Esophagus muscularis mucosa (tissue), 4 donors: ENCODE measurements around the gene SAFB2. TPM values are rescaled to one million over a fixed set of nuclear protein-coding genes. Genes with fewer than 3 reads are reported as not detected.

Experiments used
- DNase-seq: peaks from one replicate; pipeline ENCODE4 v3.0.0-alpha.2; 2017; ENCODE audit errors: extremely low spot score
- H3K27ac ChIP-seq, 4 donors: fragments of 200-600 bp; sonication (generic); replicated peaks in 1 of 4; 1 replicate in 3 of 4; 2 replicates in 1 of 4; pipeline ENCODE4 v1.5.1; 2016 to 2019; ENCODE audit warnings: mild to moderate bottlenecking in 1 of 4
- H3K27me3 ChIP-seq, 4 donors: fragments of 200-600 bp; sonication (generic); one replicate each; pipeline versions ENCODE4 v1.5.1 to v1.6.0; 2016 to 2019
- H3K36me3 ChIP-seq, 4 donors: fragments of 200-600 bp; sonication (generic); one replicate each; pipeline ENCODE4 v1.5.1; 2016 to 2019
- H3K4me1 ChIP-seq, 4 donors: fragments of 200-600 bp; sonication (generic); one replicate each; pipeline ENCODE4 v1.5.1; 2016 to 2019
- H3K4me3 ChIP-seq, 4 donors: fragments of 200-600 bp; sonication (generic); 1 replicate in 2 of 4; 2 replicates in 2 of 4; pipeline ENCODE4 v1.5.1; 2016 to 2019; ENCODE audit warnings: mild to moderate bottlenecking in 4 of 4, moderate library complexity in 1 of 4
- H3K9me3 ChIP-seq, 4 donors: fragments of 200-600 bp; sonication (generic); 1 replicate in 3 of 4; 2 replicates in 1 of 4; pipeline ENCODE4 v1.5.1; 2016 to 2019
- CTCF ChIP-seq, 3 experiments: fragments of 200-600 bp in 2 of 3; fragments of 450-650 bp in 1 of 3; sonication (generic) in 2 of 3; IDR thresholded peaks; one replicate each; pipeline ENCODE4 v1.5.1; 2017 to 2019; ENCODE audit warnings: antibody characterized with exemption in 3 of 3, mild to moderate bottlenecking in 2 of 3, moderate library complexity in 1 of 3
- EP300 ChIP-seq: sonication (generic); formaldehyde crosslinking; IDR thresholded peaks from one replicate; pipeline ENCODE4 v1.6.1; 2017; ENCODE audit warnings: antibody characterized with exemption
- POLR2A ChIP-seq: fragments of 450-650 bp; IDR thresholded peaks from one replicate; pipeline ENCODE4 v1.6.1; 2017; ENCODE audit warnings: antibody characterized with exemption, moderate library complexity, mild to moderate bottlenecking, low read depth
- POLR2AphosphoS5 ChIP-seq, 2 donors: sonication (generic); formaldehyde crosslinking; IDR thresholded peaks; one replicate each; pipeline ENCODE4 v1.6.1; 2017; ENCODE audit warnings: antibody characterized with exemption in 2 of 2
- WGBS: methylation state at CpG from one replicate; pipeline ENCODE4 v1.1.5; 2018; 5-methylcytosine and 5-hydroxymethylcytosine counted together
- intact Hi-C: fragments of 100-400 bp; cut with DNase I; formaldehyde crosslinking; loops from one replicate; pipeline ENCODE4 v1.15.1; 2023
- total RNA-seq, 4 donors: library from RNA; depleted of rRNA; stranded (reverse); fragments of >200 nt; gene quantifications; one replicate each; pipeline versions ENCODE4 v1.1.0 to v1.2.1, GENCODE V29; 2016

Gene SAFB2
- total RNA-seq, 4 donors from 2014 or later: 31.1 to 57.8 (median 42.7) TPM

GRCh38 chr19:5571777-5572176 lies 50.8 kb downstream of the SAFB2 start:
- intact Hi-C loops: loop anchor here (10.0 kb wide), 2 partner anchors 197 to 337 kb away; no protein-coding TSS in a partner anchor
- peaks cover 0 to 11% (median 8%) of the 10 kb centered on the region in 4 donors for H3K4me1 ChIP-seq
- no peak overlapping the region for H3K4me3 ChIP-seq
- TF ChIP-seq POLR2AphosphoS5 (IDR thresholded peaks at IDR 0.05) (no peak), POLR2A (no peak), CTCF (IDR thresholded peaks at IDR 0.05) (no peak), EP300 (no peak)
- DNase-seq: no peak
- 91% methylated on average over 3 of the region's 3 CpGs for WGBS
- H3K27ac ChIP-seq: no peak overlapping the region
- peaks cover 0 to 37% (median 7%) of the 10 kb centered on the region in 4 donors for H3K27me3 ChIP-seq
- H3K9me3 ChIP-seq: no peaks in the 10 kb centered on the region
- H3K36me3 ChIP-seq: no peaks in the 10 kb centered on the region

GRCh38 chr19:5567970-5568407 lies 54.6 kb downstream of the SAFB2 start:
- DNase-seq: no peak
- H3K36me3 ChIP-seq: no peaks in the 10 kb centered on the region
- H3K9me3 ChIP-seq: no peaks in the 10 kb centered on the region
- TF ChIP-seq POLR2AphosphoS5 (IDR thresholded peaks at IDR 0.05) (no peak), EP300 (no peak), CTCF (IDR thresholded peaks at IDR 0.05) (no peak), POLR2A (no peak)
- WGBS: 93% methylated on average over 2 of the region's 40 CpGs
- H3K27me3 ChIP-seq: peaks cover 0 to 71% (median 9%) of the 10 kb centered on the region in 4 donors
- H3K4me3 ChIP-seq: peak overlapping the region; percentile 31 to 55 (median 36)
- H3K4me1 ChIP-seq: peaks cover 0 to 11% (median 8%) of the 10 kb centered on the region in 4 donors
- H3K27ac ChIP-seq: no peak overlapping the region
- intact Hi-C loops: no loop called here

GRCh38 chr19:5567360-5567969 lies 55.1 kb downstream of the SAFB2 start, which contains the start of gene TINCR:
Gene TINCR (minus strand): TSS chr19:5567953.
- WGBS: 32% methylated on average over 15 of the region's 63 CpGs
- Histone ChIP-seq H3K27me3 (peaks cover 0 to 76% (median 9%) of the 10 kb centered on the region in 4 donors), H3K36me3 (no peaks in the 10 kb centered on the region), H3K27ac (no peak within 1 kb of the TSS), H3K4me3 (peak within 1 kb of the TSS; percentile 31 to 55 (median 36)), H3K9me3 (peaks cover 0 to 2% (median 0%) of the 10 kb centered on the region in 4 donors), H3K4me1 (peaks cover 0 to 11% (median 8%) of the 10 kb centered on the region in 4 donors)
- no peak for DNase-seq
- TF ChIP-seq CTCF (IDR thresholded peaks at IDR 0.05) (peak in 1 of 3 experiments; percentile 7), EP300 (no peak)
- intact Hi-C loops: no loop called here

- DNase-seq: no peak
- H3K9me3 ChIP-seq: peaks cover 0 to 16% (median 10%) of the 10 kb centered on the region in 4 donors
- peaks cover 0 to 93% (median 9%) of the 10 kb centered on the region in 4 donors for H3K27me3 ChIP-seq
- TF ChIP-seq POLR2A: no peak
- H3K27ac ChIP-seq: no peak overlapping the region
- H3K36me3 ChIP-seq: no peaks in the 10 kb centered on the region
- intact Hi-C loops: no loop called here
- no peak overlapping the region for H3K4me3 ChIP-seq
- H3K4me1 ChIP-seq: peaks cover 0 to 11% (median 8%) of the 10 kb centered on the region in 4 donors
- 80% methylated on average over 7 of the region's 7 CpGs for WGBS
Observed at GRCh38 chr19:5564930-5565329, 57.6 kb downstream of the SAFB2 start.

- 54% methylated on average over 13 of the region's 14 CpGs for WGBS
- H3K4me1 ChIP-seq: peaks cover 0 to 11% (median 8%) of the 10 kb centered on the region in 4 donors
- no peak overlapping the region for H3K27ac ChIP-seq
- H3K36me3 ChIP-seq: no peaks in the 10 kb centered on the region
- peaks cover 0 to 94% (median 9%) of the 10 kb centered on the region in 4 donors for H3K27me3 ChIP-seq
- H3K9me3 ChIP-seq: peaks cover 0 to 16% (median 10%) of the 10 kb centered on the region in 4 donors
- TF ChIP-seq CTCF (IDR thresholded peaks at IDR 0.05) (no peak), EP300 (no peak), POLR2A (no peak), POLR2AphosphoS5 (IDR thresholded peaks at IDR 0.05) (no peak)
- DNase-seq: no peak
- no peak overlapping the region for H3K4me3 ChIP-seq
- intact Hi-C loops: no loop called here
Observed at GRCh38 chr19:5563935-5564612, 58.5 kb downstream of the SAFB2 start.
